ENCODE measurements around the gene TMEM191B.
"Not testable (repeated sequence)": the region's sequence is repeated elsewhere in the genome, so short reads cannot be mapped to it uniquely, and the experiment has no call there.

DNA sequence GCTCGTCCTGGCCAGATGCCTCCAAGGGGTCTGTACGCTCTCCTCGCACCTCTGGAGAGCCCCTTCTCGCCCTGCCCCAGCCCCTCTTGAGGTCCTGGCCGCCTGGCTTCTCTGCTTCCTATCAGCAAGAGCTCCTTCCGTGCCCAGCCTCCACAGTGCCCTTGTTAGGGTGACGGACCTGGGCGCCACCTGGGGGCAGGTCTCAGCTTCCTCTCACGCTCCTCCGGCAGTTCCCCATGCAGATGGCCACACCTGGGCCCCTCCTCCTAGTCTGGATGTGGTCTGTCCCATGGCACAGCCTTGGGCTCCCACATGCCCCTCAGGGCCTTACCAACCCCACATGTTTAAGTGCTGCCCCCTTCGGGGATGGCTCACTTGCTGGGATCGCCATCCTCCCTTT lies 6.7 kb downstream of the TMEM191B start:
- TF ChIP-seq RAD21 (conservative IDR thresholded peaks at IDR 0.05); POLR2AphosphoS5 (IDR thresholded peaks at IDR 0.05); EP300 (conservative IDR thresholded peaks at IDR 0.05; ENCODE audit: poor library complexity, severe bottlenecking); MXI1 (conservative IDR thresholded peaks at IDR 0.05; ENCODE audit: poor library complexity, severe bottlenecking); EZH2 (IDR thresholded peaks at IDR 0.05; ENCODE audit: borderline replicate concordance, insufficient read depth, low read length, poor library complexity, severe bottlenecking); TAF1 (IDR thresholded peaks at IDR 0.05; ENCODE audit: low read depth): not testable (repeated sequence)
- TF ChIP-seq, protein P1, sequence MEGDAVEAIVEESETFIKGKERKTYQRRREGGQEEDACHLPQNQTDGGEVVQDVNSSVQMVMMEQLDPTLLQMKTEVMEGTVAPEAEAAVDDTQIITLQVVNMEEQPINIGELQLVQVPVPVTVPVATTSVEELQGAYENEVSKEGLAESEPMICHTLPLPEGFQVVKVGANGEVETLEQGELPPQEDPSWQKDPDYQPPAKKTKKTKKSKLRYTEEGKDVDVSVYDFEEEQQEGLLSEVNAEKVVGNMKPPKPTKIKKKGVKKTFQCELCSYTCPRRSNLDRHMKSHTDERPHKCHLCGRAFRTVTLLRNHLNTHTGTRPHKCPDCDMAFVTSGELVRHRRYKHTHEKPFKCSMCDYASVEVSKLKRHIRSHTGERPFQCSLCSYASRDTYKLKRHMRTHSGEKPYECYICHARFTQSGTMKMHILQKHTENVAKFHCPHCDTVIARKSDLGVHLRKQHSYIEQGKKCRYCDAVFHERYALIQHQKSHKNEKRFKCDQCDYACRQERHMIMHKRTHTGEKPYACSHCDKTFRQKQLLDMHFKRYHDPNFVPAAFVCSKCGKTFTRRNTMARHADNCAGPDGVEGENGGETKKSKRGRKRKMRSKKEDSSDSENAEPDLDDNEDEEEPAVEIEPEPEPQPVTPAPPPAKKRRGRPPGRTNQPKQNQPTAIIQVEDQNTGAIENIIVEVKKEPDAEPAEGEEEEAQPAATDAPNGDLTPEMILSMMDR (IDR thresholded peaks at IDR 0.05; ENCODE audit: poor library complexity, severe bottlenecking), result not testable (repeated sequence)
- TF ChIP-seq, protein P2, sequence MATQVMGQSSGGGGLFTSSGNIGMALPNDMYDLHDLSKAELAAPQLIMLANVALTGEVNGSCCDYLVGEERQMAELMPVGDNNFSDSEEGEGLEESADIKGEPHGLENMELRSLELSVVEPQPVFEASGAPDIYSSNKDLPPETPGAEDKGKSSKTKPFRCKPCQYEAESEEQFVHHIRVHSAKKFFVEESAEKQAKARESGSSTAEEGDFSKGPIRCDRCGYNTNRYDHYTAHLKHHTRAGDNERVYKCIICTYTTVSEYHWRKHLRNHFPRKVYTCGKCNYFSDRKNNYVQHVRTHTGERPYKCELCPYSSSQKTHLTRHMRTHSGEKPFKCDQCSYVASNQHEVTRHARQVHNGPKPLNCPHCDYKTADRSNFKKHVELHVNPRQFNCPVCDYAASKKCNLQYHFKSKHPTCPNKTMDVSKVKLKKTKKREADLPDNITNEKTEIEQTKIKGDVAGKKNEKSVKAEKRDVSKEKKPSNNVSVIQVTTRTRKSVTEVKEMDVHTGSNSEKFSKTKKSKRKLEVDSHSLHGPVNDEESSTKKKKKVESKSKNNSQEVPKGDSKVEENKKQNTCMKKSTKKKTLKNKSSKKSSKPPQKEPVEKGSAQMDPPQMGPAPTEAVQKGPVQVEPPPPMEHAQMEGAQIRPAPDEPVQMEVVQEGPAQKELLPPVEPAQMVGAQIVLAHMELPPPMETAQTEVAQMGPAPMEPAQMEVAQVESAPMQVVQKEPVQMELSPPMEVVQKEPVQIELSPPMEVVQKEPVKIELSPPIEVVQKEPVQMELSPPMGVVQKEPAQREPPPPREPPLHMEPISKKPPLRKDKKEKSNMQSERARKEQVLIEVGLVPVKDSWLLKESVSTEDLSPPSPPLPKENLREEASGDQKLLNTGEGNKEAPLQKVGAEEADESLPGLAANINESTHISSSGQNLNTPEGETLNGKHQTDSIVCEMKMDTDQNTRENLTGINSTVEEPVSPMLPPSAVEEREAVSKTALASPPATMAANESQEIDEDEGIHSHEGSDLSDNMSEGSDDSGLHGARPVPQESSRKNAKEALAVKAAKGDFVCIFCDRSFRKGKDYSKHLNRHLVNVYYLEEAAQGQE (IDR thresholded peaks at IDR 0.05; ENCODE audit: borderline replicate concordance), result not testable (repeated sequence)
